Nephron progenitor cell (in vitro differentiated cells): Measurements from ENCODE around the gene ACTL8.

ENCODE experiments used
- DNase-seq: peaks from one replicate; pipeline ENCODE4 v3.0.0; 2021
- H3K27ac Mint-ChIP-seq: 2 replicates; pipeline ENCODE4 v1.8.0; 2021; ENCODE audit warnings: mild to moderate bottlenecking, moderate library complexity, mixed read lengths
- H3K27me3 Mint-ChIP-seq: 2 replicates; pipeline ENCODE4 v1.8.0; 2021; ENCODE audit warnings: mild to moderate bottlenecking, low read depth, mixed read lengths; ENCODE audit not compliant: poor library complexity
- H3K36me3 Mint-ChIP-seq: 2 replicates; pipeline ENCODE4 v1.8.0; 2021; ENCODE audit warnings: low read depth, mixed read lengths
- H3K4me1 Mint-ChIP-seq: 2 replicates; pipeline ENCODE4 v1.8.0; 2021; ENCODE audit warnings: mixed read lengths
- H3K4me3 Mint-ChIP-seq: 2 replicates; pipeline ENCODE4 v1.8.0; 2021; ENCODE audit warnings: mild to moderate bottlenecking, moderate library complexity, mixed read lengths
- H3K9me3 Mint-ChIP-seq: 2 replicates; pipeline ENCODE4 v1.8.0; 2021; ENCODE audit warnings: mild to moderate bottlenecking, moderate library complexity, mixed read lengths
- TF ChIP-seq, protein P1 (sequence below): fragments of 200-600 bp; sonication (generic); IDR thresholded peaks from 2 replicates; pipeline ENCODE4 v1.5.0; 2021; ENCODE audit warnings: antibody characterized with exemption

Gene ACTL8

DNA sequence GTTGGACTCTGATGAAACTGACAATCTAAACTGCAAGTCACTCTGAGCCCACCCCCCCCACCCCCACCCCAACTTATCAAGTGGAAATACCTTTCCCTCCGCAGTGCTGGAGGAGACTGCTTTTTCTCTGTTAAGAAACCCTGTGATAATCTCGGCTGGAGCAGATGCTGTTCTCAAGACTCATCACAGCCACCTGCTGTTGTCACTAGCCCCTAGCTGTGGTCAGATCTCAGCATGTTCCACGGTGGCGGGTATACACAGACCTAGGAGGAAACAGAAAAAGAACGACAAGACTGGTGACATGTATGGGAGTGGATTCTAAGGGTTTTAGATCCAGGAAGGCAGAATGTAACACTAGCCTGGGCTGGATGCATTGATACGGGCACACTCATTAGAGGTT is 2.3 kb downstream of the ACTL8 start:
- Mint-ChIP-seq H3K4me1 (no peaks in the 10 kb centered on the region), H3K9me3 (peaks cover 72% of the 10 kb centered on the region)
- no peak for DNase-seq

DNA sequence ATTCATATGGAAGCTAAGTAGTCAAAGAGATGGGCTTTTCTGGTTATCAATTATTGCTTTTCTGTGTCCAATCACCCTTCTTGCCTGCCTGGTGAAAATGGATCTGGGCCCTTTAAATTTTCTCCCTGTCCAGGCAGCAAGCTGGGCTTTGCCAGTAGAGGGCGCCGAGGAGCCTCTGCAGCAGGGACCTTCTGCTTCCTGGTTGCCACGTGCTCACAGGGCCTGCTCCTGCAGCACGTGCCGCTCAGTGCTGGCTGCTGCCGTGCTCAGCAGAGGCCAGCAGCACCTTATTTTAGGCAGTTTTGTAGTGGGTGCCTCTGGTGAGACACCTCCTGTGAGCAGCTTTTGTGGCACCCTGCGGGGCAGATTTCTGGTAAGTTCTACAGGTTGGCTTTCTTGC is 4.0 kb downstream of the ACTL8 start:
- DNase-seq, result no peak
- Mint-ChIP-seq H3K27me3 (peaks cover 27% of the 10 kb centered on the region), H3K36me3 (peaks cover 4% of the 10 kb centered on the region), H3K27ac (no peak overlapping the region), H3K4me3 (no peak overlapping the region), H3K4me1 (no peaks in the 10 kb centered on the region), H3K9me3 (peaks cover 60% of the 10 kb centered on the region)
- TF ChIP-seq, protein P1, sequence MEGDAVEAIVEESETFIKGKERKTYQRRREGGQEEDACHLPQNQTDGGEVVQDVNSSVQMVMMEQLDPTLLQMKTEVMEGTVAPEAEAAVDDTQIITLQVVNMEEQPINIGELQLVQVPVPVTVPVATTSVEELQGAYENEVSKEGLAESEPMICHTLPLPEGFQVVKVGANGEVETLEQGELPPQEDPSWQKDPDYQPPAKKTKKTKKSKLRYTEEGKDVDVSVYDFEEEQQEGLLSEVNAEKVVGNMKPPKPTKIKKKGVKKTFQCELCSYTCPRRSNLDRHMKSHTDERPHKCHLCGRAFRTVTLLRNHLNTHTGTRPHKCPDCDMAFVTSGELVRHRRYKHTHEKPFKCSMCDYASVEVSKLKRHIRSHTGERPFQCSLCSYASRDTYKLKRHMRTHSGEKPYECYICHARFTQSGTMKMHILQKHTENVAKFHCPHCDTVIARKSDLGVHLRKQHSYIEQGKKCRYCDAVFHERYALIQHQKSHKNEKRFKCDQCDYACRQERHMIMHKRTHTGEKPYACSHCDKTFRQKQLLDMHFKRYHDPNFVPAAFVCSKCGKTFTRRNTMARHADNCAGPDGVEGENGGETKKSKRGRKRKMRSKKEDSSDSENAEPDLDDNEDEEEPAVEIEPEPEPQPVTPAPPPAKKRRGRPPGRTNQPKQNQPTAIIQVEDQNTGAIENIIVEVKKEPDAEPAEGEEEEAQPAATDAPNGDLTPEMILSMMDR, result peak; percentile 17

More for the DNA sequence above, 2.3 kb downstream of the ACTL8 start:
- Mint-ChIP-seq H3K27ac (no peak overlapping the region), H3K4me3 (no peak overlapping the region), H3K36me3 (peaks cover 4% of the 10 kb centered on the region), H3K27me3 (peaks cover 23% of the 10 kb centered on the region)
- TF ChIP-seq, protein P1, result no peak

DNA sequence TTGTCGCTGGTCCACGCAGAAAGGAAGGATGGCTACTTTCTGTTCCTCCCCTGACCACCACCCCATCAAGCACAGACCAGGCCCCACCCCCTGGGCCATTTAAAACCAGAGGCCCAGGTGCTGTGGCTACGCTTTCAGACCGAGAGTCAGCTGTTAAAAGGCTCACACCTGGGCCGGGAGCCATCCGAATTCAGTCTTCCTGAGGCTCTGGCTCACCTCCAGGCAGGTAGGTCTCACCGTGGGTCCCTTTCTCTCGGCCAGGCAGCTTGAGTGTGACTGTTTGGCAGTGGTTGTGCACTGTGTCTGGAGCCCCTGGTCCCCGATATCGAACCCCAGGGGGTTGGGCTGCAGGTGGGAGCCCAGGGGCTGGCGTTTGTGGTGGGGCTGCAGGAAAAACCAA is 7.2 kb downstream of the ACTL8 start:
- H3K27me3 Mint-ChIP-seq, result peaks cover 22% of the 10 kb centered on the region
- no peaks in the 10 kb centered on the region for H3K36me3 Mint-ChIP-seq
- TF ChIP-seq, protein P1, result no peak
- DNase-seq, result no peak
- H3K4me3 Mint-ChIP-seq, result no peak overlapping the region
- peaks cover 30% of the 10 kb centered on the region for H3K9me3 Mint-ChIP-seq
- H3K27ac Mint-ChIP-seq, result no peak overlapping the region
- H3K4me1 Mint-ChIP-seq, result no peaks in the 10 kb centered on the region

DNA sequence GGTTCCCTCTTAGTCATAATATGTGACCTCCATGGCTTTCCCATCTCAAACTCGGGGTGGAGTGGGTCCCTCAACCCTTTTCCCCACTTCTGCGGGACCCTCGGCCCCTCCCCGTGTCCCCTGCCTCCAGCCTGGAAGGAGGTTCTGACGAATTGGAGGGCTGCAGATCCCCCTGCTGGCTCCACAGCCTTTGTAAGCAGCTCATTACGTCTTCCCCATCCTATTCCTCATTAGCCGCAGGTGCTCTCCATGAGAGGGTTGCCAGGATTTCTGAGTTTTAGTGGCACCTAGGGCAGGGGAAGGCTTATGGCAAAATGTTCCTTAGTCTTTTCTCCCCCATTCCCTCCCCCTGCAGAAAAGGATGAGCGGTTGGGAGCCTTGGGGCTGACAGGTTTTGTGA is 8.3 kb downstream of the ACTL8 start:
- DNase-seq, result no peak
- Mint-ChIP-seq H3K9me3 (peaks cover 20% of the 10 kb centered on the region), H3K4me1 (peaks cover 3% of the 10 kb centered on the region), H3K4me3 (no peak overlapping the region), H3K27ac (no peak overlapping the region), H3K36me3 (no peaks in the 10 kb centered on the region), H3K27me3 (peaks cover 17% of the 10 kb centered on the region)
- TF ChIP-seq, protein P1, result no peak

DNA sequence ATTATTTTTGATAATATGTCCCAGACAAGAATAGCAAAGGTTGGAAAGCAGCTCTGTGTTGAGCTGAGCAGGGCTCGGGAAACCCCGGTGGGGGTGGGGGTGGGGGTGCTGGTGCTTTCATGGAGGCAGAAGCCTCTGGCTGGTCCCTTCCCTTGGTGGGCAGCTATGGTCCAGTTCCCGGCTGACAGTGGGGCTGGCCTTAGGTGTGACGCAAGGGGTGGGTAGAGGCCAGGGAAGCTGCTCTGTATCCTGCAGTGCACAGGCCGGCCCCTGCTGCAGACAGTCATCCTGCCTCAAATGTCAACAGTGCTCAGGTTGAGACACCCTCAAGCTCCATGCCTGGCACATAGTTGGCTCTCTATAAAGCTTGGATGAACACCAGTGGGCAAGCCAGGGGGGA is 8.9 kb downstream of the ACTL8 start:
- Mint-ChIP-seq H3K4me1 (peaks cover 9% of the 10 kb centered on the region), H3K4me3 (no peak overlapping the region)

DNA sequence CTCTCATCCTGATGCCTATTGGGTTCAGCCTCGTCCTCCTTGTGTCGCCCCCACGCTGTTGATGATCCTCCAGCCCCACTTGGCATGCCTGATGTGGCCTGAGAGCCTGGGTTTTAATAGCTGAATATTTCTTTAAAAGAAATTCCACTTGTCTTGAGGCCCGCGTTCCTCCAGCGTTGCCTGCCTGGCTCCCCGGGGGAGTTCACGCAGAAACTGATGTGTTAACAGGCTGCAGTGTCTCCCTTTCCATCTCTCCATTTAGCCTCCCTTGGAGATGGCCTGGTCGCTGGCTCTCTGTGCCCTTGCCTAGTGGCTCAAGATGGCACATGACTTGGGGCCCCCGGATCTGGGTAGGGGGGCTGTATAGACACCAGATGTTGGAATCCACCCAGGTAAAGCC is 9.5 kb downstream of the ACTL8 start:
- Mint-ChIP-seq H3K27ac (no peak overlapping the region), H3K36me3 (no peaks in the 10 kb centered on the region), H3K9me3 (peaks cover 8% of the 10 kb centered on the region), H3K4me1 (peaks cover 12% of the 10 kb centered on the region), H3K27me3 (peaks cover 10% of the 10 kb centered on the region), H3K4me3 (no peak overlapping the region)
- DNase-seq, result no peak
- TF ChIP-seq, protein P1, result no peak

More for the DNA sequence above, 8.9 kb downstream of the ACTL8 start:
- no peak overlapping the region for H3K27ac Mint-ChIP-seq
- DNase-seq, result no peak
- H3K36me3 Mint-ChIP-seq, result no peaks in the 10 kb centered on the region
- H3K9me3 Mint-ChIP-seq, result peaks cover 14% of the 10 kb centered on the region
- peaks cover 13% of the 10 kb centered on the region for H3K27me3 Mint-ChIP-seq
- TF ChIP-seq, protein P1, result no peak
